ENCODE data around the gene SASH3. TPM values are rescaled to one million over a fixed set of nuclear protein-coding genes. Genes with fewer than 3 reads are reported as not detected.

Gene SASH3
- total RNA-seq, 2 donors from 2014 or later, result 2.1 to 8.3 TPM

DNA sequence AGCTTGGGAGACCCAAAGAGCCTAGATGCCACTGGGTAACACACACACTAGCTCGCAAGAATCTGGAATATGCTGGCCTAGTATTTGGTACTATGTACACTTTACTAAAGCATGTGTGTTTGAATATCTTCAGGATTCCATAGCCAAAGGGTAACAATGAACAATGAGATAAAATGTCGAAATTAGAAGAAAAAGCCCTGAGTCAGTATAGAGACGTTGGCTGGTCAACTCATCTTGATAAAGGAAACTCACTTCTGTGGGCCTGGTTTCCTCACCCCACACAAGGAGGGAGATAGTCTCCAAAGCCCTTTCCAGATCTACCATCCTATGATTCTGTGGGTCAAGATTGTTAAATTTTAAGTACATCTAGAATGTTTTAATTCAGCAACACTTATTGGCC lies 57.1 kb downstream of the SASH3 start:
- Histone ChIP-seq H3K4me1 (no peaks in the 10 kb centered on the region), H3K9me3 (no peaks in the 10 kb centered on the region), H3K4me3 (no peak overlapping the region), H3K27me3 (no peaks in the 10 kb centered on the region), H3K27ac (no peak overlapping the region), H3K36me3 (no peaks in the 10 kb centered on the region)
- DNase-seq (ENCODE audit: low spot score), result no peak
- TF ChIP-seq, protein P1, sequence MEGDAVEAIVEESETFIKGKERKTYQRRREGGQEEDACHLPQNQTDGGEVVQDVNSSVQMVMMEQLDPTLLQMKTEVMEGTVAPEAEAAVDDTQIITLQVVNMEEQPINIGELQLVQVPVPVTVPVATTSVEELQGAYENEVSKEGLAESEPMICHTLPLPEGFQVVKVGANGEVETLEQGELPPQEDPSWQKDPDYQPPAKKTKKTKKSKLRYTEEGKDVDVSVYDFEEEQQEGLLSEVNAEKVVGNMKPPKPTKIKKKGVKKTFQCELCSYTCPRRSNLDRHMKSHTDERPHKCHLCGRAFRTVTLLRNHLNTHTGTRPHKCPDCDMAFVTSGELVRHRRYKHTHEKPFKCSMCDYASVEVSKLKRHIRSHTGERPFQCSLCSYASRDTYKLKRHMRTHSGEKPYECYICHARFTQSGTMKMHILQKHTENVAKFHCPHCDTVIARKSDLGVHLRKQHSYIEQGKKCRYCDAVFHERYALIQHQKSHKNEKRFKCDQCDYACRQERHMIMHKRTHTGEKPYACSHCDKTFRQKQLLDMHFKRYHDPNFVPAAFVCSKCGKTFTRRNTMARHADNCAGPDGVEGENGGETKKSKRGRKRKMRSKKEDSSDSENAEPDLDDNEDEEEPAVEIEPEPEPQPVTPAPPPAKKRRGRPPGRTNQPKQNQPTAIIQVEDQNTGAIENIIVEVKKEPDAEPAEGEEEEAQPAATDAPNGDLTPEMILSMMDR (IDR thresholded peaks at IDR 0.05), result no peak

DNA sequence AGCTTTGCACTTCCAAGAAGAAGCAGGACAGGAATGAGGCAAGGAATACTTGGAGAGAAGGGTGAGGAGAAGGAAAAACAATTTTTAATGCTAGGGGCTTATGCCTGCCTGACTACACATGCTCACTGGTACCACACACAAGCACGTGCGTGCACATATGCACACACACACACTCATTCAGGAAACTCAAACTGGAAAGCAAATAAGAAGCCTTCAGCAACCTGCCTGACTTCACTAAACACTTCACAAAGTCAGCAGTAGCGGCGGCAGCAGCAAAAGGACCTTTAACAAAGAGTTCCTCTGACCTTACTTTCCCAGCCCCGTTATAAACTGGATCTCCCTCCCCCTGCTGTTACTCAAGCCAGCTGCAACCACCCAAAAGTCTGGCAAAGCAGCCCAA lies 60.6 kb downstream of the SASH3 start:
- no peak overlapping the region for H3K4me3 ChIP-seq
- no peaks in the 10 kb centered on the region for H3K27me3 ChIP-seq
- H3K36me3 ChIP-seq, result no peaks in the 10 kb centered on the region
- H3K27ac ChIP-seq, result no peak overlapping the region
- peaks cover 0 to 3% of the 10 kb centered on the region in 2 donors for H3K4me1 ChIP-seq
- no peak for DNase-seq (ENCODE audit: low spot score)
- H3K9me3 ChIP-seq, result no peaks in the 10 kb centered on the region
- TF ChIP-seq, protein P1 (IDR thresholded peaks at IDR 0.05), result no peak

DNA sequence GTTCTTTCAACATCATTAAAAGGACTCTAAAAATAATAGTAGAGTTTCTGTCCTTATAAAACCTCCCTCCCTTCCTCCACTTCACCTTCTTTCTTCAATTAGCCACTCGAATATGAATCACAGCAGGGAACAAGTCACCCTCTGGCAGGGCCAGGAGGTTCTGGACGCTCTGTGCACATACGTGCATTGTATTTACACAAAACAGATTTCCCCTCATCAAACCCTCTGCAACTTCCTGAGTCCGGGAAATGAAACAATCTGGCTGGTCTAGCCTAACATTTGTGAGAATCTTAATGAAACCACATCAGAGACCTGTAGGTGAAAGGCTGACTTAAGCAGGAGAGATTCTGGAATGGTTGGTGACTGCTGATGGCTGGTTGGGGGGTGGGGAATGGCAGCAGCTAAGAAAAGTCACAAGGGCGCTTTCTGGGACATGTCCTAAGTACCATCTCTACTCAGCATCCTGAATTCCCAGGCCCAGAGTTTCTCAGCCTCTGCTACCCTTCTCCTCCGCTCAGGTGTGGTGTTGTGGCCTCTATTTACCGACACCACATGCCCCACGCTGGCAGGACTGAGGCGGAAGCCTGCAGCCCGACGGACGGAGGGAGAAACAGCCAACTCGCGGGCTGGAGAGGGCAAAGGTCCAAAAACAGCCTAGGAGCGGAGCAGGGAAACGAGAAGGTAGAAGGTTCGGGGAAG lies 62.9 kb downstream of the SASH3 start:
- TF ChIP-seq, protein P1 (IDR thresholded peaks at IDR 0.05), result no peak
- H3K9me3 ChIP-seq, result no peaks in the 10 kb centered on the region
- H3K27ac ChIP-seq, result peak overlapping the region; percentile 79 to 82
- H3K36me3 ChIP-seq, result no peaks in the 10 kb centered on the region
- H3K27me3 ChIP-seq, result no peaks in the 10 kb centered on the region
- H3K4me1 ChIP-seq, result peaks cover 0 to 3% of the 10 kb centered on the region in 2 donors
- no peak for DNase-seq (ENCODE audit: low spot score)
- peak overlapping the region; percentile 62 to 73 for H3K4me3 ChIP-seq

DNA sequence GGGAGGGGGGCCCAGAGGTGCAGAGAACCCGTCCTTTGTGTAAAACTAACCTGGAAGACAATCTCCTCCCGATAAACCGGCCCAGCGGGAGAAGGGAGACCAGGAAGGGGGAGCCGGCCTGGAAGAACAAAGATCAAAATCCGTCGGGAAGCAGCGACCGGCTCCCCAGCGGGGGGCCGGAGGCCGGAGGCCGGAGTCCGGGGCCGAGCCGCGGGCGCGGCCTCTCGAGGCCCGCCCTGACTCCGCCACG lies 63.4 kb downstream of the SASH3 start:
- Histone ChIP-seq H3K27ac (peak overlapping the region; percentile 79 to 82), H3K36me3 (no peaks in the 10 kb centered on the region), H3K4me3 (peak overlapping the region; percentile 62 to 73), H3K27me3 (no peaks in the 10 kb centered on the region), H3K9me3 (no peaks in the 10 kb centered on the region), H3K4me1 (peaks cover 0 to 3% of the 10 kb centered on the region in 2 donors)
- TF ChIP-seq, protein P1 (IDR thresholded peaks at IDR 0.05), result no peak
- DNase-seq (ENCODE audit: low spot score), result no peak

DNA sequence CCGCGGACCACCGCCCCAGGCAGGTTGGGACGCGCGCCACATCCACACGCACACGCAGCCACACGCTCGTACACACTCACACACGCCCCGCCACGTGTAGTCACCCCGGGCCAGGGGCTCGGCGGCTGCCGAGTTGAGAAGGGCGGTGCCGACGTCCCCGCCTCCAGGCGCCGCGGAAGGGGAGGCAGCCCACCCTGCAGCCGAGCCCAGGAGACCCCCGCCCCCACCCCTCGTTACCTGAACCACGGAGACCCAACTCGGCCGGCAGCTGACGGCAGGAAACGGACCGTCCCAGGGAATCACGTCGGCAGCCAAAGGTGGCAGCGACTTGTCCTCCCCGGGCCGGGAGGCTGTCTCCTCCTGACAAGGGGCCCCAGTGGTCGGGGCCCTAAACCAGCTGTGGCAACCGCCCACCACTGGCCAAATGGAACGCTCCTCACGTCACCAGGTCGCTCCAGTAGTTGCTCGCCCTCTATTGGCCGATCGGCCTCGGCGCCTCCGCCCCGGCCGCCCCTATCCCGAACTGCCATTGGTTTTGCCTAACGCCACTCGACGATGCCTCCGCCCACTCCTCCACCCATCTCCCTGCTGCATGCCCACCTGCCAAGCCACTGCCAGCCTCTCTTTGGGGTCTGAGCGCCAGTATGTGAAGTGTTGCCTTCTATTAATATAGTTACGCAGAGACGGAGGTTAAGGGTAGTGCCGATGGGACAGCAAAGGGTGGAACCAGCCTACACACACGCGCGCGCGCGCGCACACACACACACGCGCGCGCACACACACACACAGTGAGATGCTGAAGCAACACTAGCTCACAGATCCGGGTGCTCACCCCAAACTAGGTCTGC lies 63.9 kb downstream of the SASH3 start, which contains the start of gene ZDHHC9:
ZDHHC9 (minus strand) TSS at position 428 of the 848 bp plus-strand sequence. CDS start 1,941 bp downstream, outside the sequence.
- Histone ChIP-seq H3K27me3 (no peaks in the 10 kb centered on the region), H3K36me3 (no peaks in the 10 kb centered on the region), H3K4me1 (peaks cover 0 to 3% of the 10 kb centered on the region in 2 donors), H3K4me3 (peak within 1 kb of the TSS; percentile 62 to 73), H3K9me3 (no peaks in the 10 kb centered on the region), H3K27ac (peak within 1 kb of the TSS; percentile 79 to 82)
- peak; percentile 88 for DNase-seq (ENCODE audit: low spot score)
- TF ChIP-seq, protein P1 (IDR thresholded peaks at IDR 0.05), result no peak

Other genes starting within 250 kb of the SASH3 start
- gene OCRL, start 239.7 kb upstream of the SASH3 start, total RNA-seq, result 10 to 100 TPM; 10.6 to 12.6 TPM
- 1 to 10 TPM; 2.1 to 2.3 TPM for gene APLN, start 125.0 kb upstream of the SASH3 start, total RNA-seq
- 1 to 10 TPM; 2.0 to 3.5 TPM for gene XPNPEP2, start 41.0 kb upstream of the SASH3 start, total RNA-seq
- gene ZDHHC9, start 63.9 kb downstream of the SASH3 start, total RNA-seq, result 10 to 100 TPM; 10.6 to 11.4 TPM
- 1 to 10 TPM; 7.6 to 8.3 TPM for gene UTP14A, start 126.2 kb downstream of the SASH3 start, total RNA-seq
- 1 to 10 TPM; 3.1 to 7.5 TPM for gene BCORL1, start 202.7 kb downstream of the SASH3 start, total RNA-seq

Data from right atrium auricular region (tissue), 2 donors.